ENCODE measurements around the gene NDUFS7.

Gene NDUFS7

GRCh38 chr19:1400281-1401137 lies 16.8 kb downstream of the NDUFS7 start:
- no peak for DNase-seq (ENCODE audit: low read depth)

GRCh38 chr19:1401138-1401888 lies 17.6 kb downstream of the NDUFS7 start, which contains the start of gene GAMT:
Gene GAMT, minus strand, starts transcription at chr19:1401542. Its CDS starts 66 bp downstream, at chr19:1401476.
- DNase-seq (ENCODE audit: low read depth) = no peak

GRCh38 chr19:1401889-1402217 lies 18.1 kb downstream of the NDUFS7 start:
- DNase-seq (ENCODE audit: low read depth) = no peak

- DNase-seq (ENCODE audit: low read depth) = no peak
Measured at GRCh38 chr19:1402411-1403070, 18.8 kb downstream of the NDUFS7 start.

- DNase-seq (ENCODE audit: low read depth) = peak; percentile 77
Measured at GRCh38 chr19:1406774-1407527, 23.2 kb downstream of the NDUFS7 start.

- DNase-seq (ENCODE audit: low read depth) = no peak
Measured at GRCh38 chr19:1407528-1408299, 24.0 kb downstream of the NDUFS7 start, which contains the start of gene DAZAP1. Gene DAZAP1, plus strand, starts transcription at chr19:1407586. Its CDS starts 188 bp downstream, at chr19:1407774.

- peak; percentile 27 for DNase-seq (ENCODE audit: low read depth)
Measured at GRCh38 chr19:1408300-1409203, 24.8 kb downstream of the NDUFS7 start.

GRCh38 chr19:1409204-1410005 lies 25.7 kb downstream of the NDUFS7 start:
- DNase-seq (ENCODE audit: low read depth) = no peak

GRCh38 chr19:1410136-1410786 lies 26.6 kb downstream of the NDUFS7 start:
- DNase-seq (ENCODE audit: low read depth) = no peak

GRCh38 chr19:1410789-1411188 lies 27.1 kb downstream of the NDUFS7 start:
- no peak for DNase-seq (ENCODE audit: low read depth)

- peak; percentile 37 for DNase-seq (ENCODE audit: low read depth)
Measured at GRCh38 chr19:1411255-1412191, 27.8 kb downstream of the NDUFS7 start.

GRCh38 chr19:1412323-1412923 lies 28.7 kb downstream of the NDUFS7 start:
- no peak for DNase-seq (ENCODE audit: low read depth)

GRCh38 chr19:1412995-1413800 lies 29.5 kb downstream of the NDUFS7 start:
- no peak for DNase-seq (ENCODE audit: low read depth)

GRCh38 chr19:1416014-1416841 lies 32.5 kb downstream of the NDUFS7 start:
- no peak for DNase-seq (ENCODE audit: low read depth)

- DNase-seq (ENCODE audit: low read depth) = no peak
Measured at GRCh38 chr19:1417145-1417544, 33.4 kb downstream of the NDUFS7 start.
